ENCODE results near the gene SMNDC1. TPM values are rescaled to one million over a fixed set of nuclear protein-coding genes. Genes with fewer than 3 reads are reported as not detected.
"Not testable (repeated sequence)": the region's sequence is repeated elsewhere in the genome, so short reads cannot be mapped to it uniquely, and the experiment has no call there.

SMNDC1 gene
- total RNA-seq, 1 donor from 2014 or later: 31.8 TPM

- intact Hi-C loops (cut with micrococcal nuclease): no loop called here
Measured at GRCh38 chr10:110286841-110287240, 17.9 kb downstream of the SMNDC1 start.

GRCh38 chr10:110285501-110285900, 19.2 kb downstream of the SMNDC1 start:
- intact Hi-C loops (cut with micrococcal nuclease): no loop called here

GRCh38 chr10:110284262-110284661, 20.5 kb downstream of the SMNDC1 start:
- intact Hi-C loops (cut with micrococcal nuclease): no loop called here

- intact Hi-C loops (cut with micrococcal nuclease): loop anchor here (1.0 to 5.0 kb wide), 3 partner anchors 52 to 142 kb away; no protein-coding TSS in a partner anchor
Measured at GRCh38 chr10:110279407-110279986, 25.2 kb downstream of the SMNDC1 start.

- intact Hi-C loops (cut with micrococcal nuclease): loop anchor here (1.0 to 5.0 kb wide), 3 partner anchors 51 to 141 kb away; no protein-coding TSS in a partner anchor
Measured at GRCh38 chr10:110278562-110279406, 25.9 kb downstream of the SMNDC1 start.

GRCh38 chr10:110277591-110277990, 27.1 kb downstream of the SMNDC1 start:
- intact Hi-C loops (cut with micrococcal nuclease): loop anchor here (5.0 kb wide), 1 partner anchor 50 kb away; no protein-coding TSS in a partner anchor

- intact Hi-C loops (cut with micrococcal nuclease): loop anchor here (5.0 kb wide), 1 partner anchor 49 kb away; no protein-coding TSS in a partner anchor
Measured at GRCh38 chr10:110276603-110277002, 28.1 kb downstream of the SMNDC1 start.

- intact Hi-C loops (cut with micrococcal nuclease): loop anchor here (5.0 kb wide), 1 partner anchor 48 kb away; no protein-coding TSS in a partner anchor
Measured at GRCh38 chr10:110275128-110275729, 29.5 kb downstream of the SMNDC1 start.

GRCh38 chr10:110274647-110275046, 30.1 kb downstream of the SMNDC1 start:
- intact Hi-C loops (cut with micrococcal nuclease): loop anchor here (5.0 kb wide), 1 partner anchor 47 kb away; no protein-coding TSS in a partner anchor

- intact Hi-C loops (cut with micrococcal nuclease): no loop called here
Measured at GRCh38 chr10:110274072-110274627, 30.6 kb downstream of the SMNDC1 start.

GRCh38 chr10:110273474-110273873, 31.2 kb downstream of the SMNDC1 start:
- intact Hi-C loops (cut with micrococcal nuclease): no loop called here

GRCh38 chr10:110272995-110273394, 31.7 kb downstream of the SMNDC1 start:
- intact Hi-C loops (cut with micrococcal nuclease): not testable (repeated sequence)

- intact Hi-C loops (cut with micrococcal nuclease): no loop called here
Measured at GRCh38 chr10:110269374-110270318, 35.1 kb downstream of the SMNDC1 start.

GRCh38 chr10:110268971-110269370, 35.7 kb downstream of the SMNDC1 start:
- intact Hi-C loops (cut with micrococcal nuclease): no loop called here

GRCh38 chr10:110268442-110268841, 36.3 kb downstream of the SMNDC1 start:
- intact Hi-C loops (cut with micrococcal nuclease): no loop called here

- intact Hi-C loops (cut with micrococcal nuclease): no loop called here
Measured at GRCh38 chr10:110267276-110267675, 37.4 kb downstream of the SMNDC1 start.

GRCh38 chr10:110265573-110266193, 39.0 kb downstream of the SMNDC1 start:
- intact Hi-C loops (cut with micrococcal nuclease): no loop called here

GRCh38 chr10:110263164-110263563, 41.6 kb downstream of the SMNDC1 start:
- intact Hi-C loops (cut with micrococcal nuclease): no loop called here

- intact Hi-C loops (cut with micrococcal nuclease): no loop called here
Measured at GRCh38 chr10:110260746-110261477, 43.8 kb downstream of the SMNDC1 start.
